ENCODE measurements around the gene RPA1.

DNA sequence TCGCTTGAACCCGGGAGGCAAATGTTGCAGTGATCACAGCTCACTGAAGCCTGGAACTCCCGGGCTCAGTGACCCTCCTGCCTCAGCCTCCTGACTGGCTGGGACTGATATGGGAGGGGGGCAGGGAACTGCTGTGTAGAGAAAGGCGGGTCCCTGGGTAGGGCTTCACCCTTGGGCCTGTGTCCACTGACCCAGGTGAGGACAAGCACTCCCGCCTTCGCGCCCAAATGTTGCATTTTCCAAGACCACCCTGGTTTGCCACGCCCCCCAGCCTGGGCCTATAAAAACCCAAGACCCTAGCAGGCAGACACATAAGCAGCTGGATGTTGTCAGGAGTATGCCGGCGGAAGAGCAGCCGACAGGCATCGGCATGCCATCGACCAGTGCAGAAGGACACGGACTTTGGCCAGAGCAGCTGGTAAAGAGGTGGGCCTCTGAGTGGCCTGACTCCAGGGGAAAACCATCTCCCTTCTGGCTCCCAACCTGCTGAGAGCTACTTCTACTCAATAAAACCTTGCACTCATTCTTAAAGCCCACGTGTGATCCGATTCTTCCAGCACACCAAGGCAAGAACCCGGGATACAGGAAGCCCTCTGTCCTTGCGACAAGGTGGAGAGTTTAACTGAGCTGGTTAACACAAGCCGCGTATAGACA is 19.2 kb upstream of the RPA1 start:
- TF ChIP-seq, protein P1, sequence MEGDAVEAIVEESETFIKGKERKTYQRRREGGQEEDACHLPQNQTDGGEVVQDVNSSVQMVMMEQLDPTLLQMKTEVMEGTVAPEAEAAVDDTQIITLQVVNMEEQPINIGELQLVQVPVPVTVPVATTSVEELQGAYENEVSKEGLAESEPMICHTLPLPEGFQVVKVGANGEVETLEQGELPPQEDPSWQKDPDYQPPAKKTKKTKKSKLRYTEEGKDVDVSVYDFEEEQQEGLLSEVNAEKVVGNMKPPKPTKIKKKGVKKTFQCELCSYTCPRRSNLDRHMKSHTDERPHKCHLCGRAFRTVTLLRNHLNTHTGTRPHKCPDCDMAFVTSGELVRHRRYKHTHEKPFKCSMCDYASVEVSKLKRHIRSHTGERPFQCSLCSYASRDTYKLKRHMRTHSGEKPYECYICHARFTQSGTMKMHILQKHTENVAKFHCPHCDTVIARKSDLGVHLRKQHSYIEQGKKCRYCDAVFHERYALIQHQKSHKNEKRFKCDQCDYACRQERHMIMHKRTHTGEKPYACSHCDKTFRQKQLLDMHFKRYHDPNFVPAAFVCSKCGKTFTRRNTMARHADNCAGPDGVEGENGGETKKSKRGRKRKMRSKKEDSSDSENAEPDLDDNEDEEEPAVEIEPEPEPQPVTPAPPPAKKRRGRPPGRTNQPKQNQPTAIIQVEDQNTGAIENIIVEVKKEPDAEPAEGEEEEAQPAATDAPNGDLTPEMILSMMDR (conservative IDR thresholded peaks at IDR 0.05), result no peak
- no peak for TF ChIP-seq EZH2 (IDR thresholded peaks at IDR 0.05; ENCODE audit: low read depth)

Measured in PC-9 (cell line).